HCT116 (cell line): ENCODE data around the gene SLC35F2. TPM values are rescaled to one million over a fixed set of nuclear protein-coding genes. Genes with fewer than 3 reads are reported as not detected.

ENCODE experiments used
- ATAC-seq: fragments of 200-7000 bp; cut with Tn5 transposase; 2 replicates; pipeline ENCODE4 v1.9.1; 2020; ENCODE audit warnings: mild to moderate bottlenecking, moderate library complexity
- BruUV-seq: library from RNA; stranded (reverse); fragments of 400-500 nt; replicated peaks from 2 replicates; lab custom pipeline; 2021; lab: Mats Ljungman, UMichigan
- CTCF ChIA-PET: fragments of 300-600 bp; sonication (Branson Sonifier 250); formaldehyde crosslinking; loops from one replicate; lab custom pipeline; 2021; ENCODE audit warnings: antibody characterized with exemption; lab: Charles Lee
- POLR2A ChIA-PET: fragments of 300-600, 350-600 bp; sonication (Branson Sonifier 250); formaldehyde crosslinking; loops from one replicate; lab custom pipeline; 2021; ENCODE audit warnings: antibody characterized with exemption; lab: Charles Lee
- RAD21 ChIA-PET, 2 experiments: fragments of 300-600 bp; sonication (Branson Sonifier 250); formaldehyde crosslinking; loops; one replicate each; lab custom pipeline; 2023; ENCODE audit warnings: low total read pairs in 2 of 2; ENCODE audit not compliant: uncharacterized antibody in 2 of 2, unreplicated experiment in 2 of 2, low non-redundant PET in 1 of 2; lab: Charles Lee
- DNase-seq: peaks from one replicate; pipeline ENCODE4 v3.0.0-alpha.2; 2010; ENCODE audit warnings: low read depth, low spot score
- H2AFZ ChIP-seq: fragments of 200-600 bp; shearing (Covaris generic), sonication (generic); 2 replicates; pipeline ENCODE4 v1.6.1; 2017; ENCODE audit warnings: low read depth, mixed run types, mixed read lengths, antibody characterized with exemption, low read length; ENCODE audit not compliant: poor library complexity, severe bottlenecking
- H3K27ac ChIP-seq: 2 replicates; pipeline ENCODE4 v1.5.1; 2012; ENCODE audit warnings: low read depth, low read length
- H3K27me3 ChIP-seq: fragments of 200-600 bp; sonication (generic); 2 replicates; pipeline ENCODE4 v1.6.1; 2016; ENCODE audit warnings: mixed run types, low read length, mixed read lengths; ENCODE audit not compliant: insufficient read depth
- H3K36me3 ChIP-seq, 2 experiments: fragments of 200-500 bp in 1 of 2; fragments of 200-600 bp in 1 of 2; sonication (Bioruptor generic) in 1 of 2; sonication (generic) in 1 of 2; 2 replicates each; pipeline versions ENCODE4 v1.5.1 to v1.6.1; 2014 to 2016; ENCODE audit warnings: low read length in 2 of 2, inconsistent platforms in 1 of 2, mixed read lengths in 1 of 2, mixed run types in 1 of 2; ENCODE audit not compliant: insufficient read depth in 2 of 2, control insufficient read depth in 1 of 2
- H3K4me1 ChIP-seq, 2 experiments: fragments of 200-600 bp in 1 of 2; sonication (generic) in 1 of 2; 2 replicates each; pipeline versions ENCODE4 v1.5.1 to v1.6.1; 2012 to 2017; ENCODE audit warnings: low read length in 2 of 2, inconsistent platforms in 1 of 2, mild to moderate bottlenecking in 1 of 2, mixed read lengths in 1 of 2, mixed run types in 1 of 2, moderate library complexity in 1 of 2; ENCODE audit not compliant: insufficient read depth in 2 of 2, control insufficient read depth in 1 of 2
- H3K4me2 ChIP-seq: fragments of 200-600 bp; sonication (generic); 2 replicates; pipeline ENCODE4 v1.6.1; 2017; ENCODE audit warnings: mixed run types, low read length, mixed read lengths
- H3K4me3 ChIP-seq, 2 experiments: fragments of 200-600 bp in 1 of 2; sonication (generic) in 1 of 2; replicated peaks in 1 of 2; 2 replicates each; pipeline ENCODE4 v1.5.1; 2011 to 2016; ENCODE audit warnings: low read length in 2 of 2, control low read depth in 1 of 2, low read depth in 1 of 2, mild to moderate bottlenecking in 1 of 2, mixed read lengths in 1 of 2, mixed run types in 1 of 2
- H3K79me2 ChIP-seq: fragments of 200-600 bp; sonication (generic); 2 replicates; pipeline ENCODE4 v1.6.1; 2017; ENCODE audit warnings: mild to moderate bottlenecking, mixed run types, low read length, moderate library complexity, mixed read lengths; ENCODE audit not compliant: insufficient read depth
- H3K9ac ChIP-seq: fragments of 200-600 bp; sonication (generic); 2 replicates; pipeline ENCODE4 v1.6.1; 2016; ENCODE audit warnings: low read length, mixed read lengths
- H3K9me2 ChIP-seq: fragments of 200-600 bp; sonication (generic), shearing (Covaris generic); 2 replicates; pipeline ENCODE4 v1.6.1; 2017; ENCODE audit warnings: mixed run types, mild to moderate bottlenecking, moderate library complexity; ENCODE audit not compliant: insufficient read depth
- H3K9me3 ChIP-seq, 2 experiments: fragments of 200-500 bp in 1 of 2; fragments of 200-600 bp in 1 of 2; sonication (Bioruptor generic) in 1 of 2; sonication (generic) in 1 of 2; 2 replicates each; pipeline ENCODE4 v1.6.1; 2014 to 2017; ENCODE audit warnings: low read length in 2 of 2, mixed read lengths in 2 of 2, inconsistent platforms in 1 of 2, low read depth in 1 of 2, mild to moderate bottlenecking in 1 of 2, mixed run types in 1 of 2, moderate library complexity in 1 of 2; ENCODE audit not compliant: control insufficient read depth in 1 of 2, insufficient read depth in 1 of 2
- H4K20me1 ChIP-seq: fragments of 200-600 bp; sonication (generic), shearing (Covaris generic); 2 replicates; pipeline ENCODE4 v1.6.1; 2017; ENCODE audit warnings: mixed run types, mild to moderate bottlenecking, moderate library complexity; ENCODE audit not compliant: insufficient read depth
- CBX3 ChIP-seq: IDR thresholded peaks from 2 replicates; pipeline ENCODE4 v1.6.1; 2012; ENCODE audit warnings: low read depth
- CEBPB ChIP-seq: IDR thresholded peaks from 2 replicates; pipeline ENCODE4 v1.6.1; 2012; ENCODE audit warnings: low read depth
- EGR1 ChIP-seq: IDR thresholded peaks from 2 replicates; pipeline ENCODE4 v1.6.1; 2012; ENCODE audit warnings: low read depth
- EZH2 ChIP-seq: fragments of 200-600 bp; sonication (generic); IDR thresholded peaks from 2 replicates; pipeline ENCODE4 v1.6.1; 2017; ENCODE audit warnings: antibody characterized with exemption, mixed run types
- FOSL1 ChIP-seq: IDR thresholded peaks from 2 replicates; pipeline ENCODE4 v1.6.1; 2012; ENCODE audit warnings: low read depth
- JUND ChIP-seq: IDR thresholded peaks from 2 replicates; pipeline ENCODE4 v1.6.1; 2012
- POLR2A ChIP-seq: IDR thresholded peaks from 2 replicates; pipeline ENCODE4 v1.7.0; 2011; ENCODE audit warnings: borderline replicate concordance; ENCODE audit not compliant: insufficient read depth, insufficient read length; ENCODE audit errors: extremely low read depth
- POLR2AphosphoS5 ChIP-seq: IDR thresholded peaks from 2 replicates; pipeline ENCODE4 v1.6.1; 2011; ENCODE audit warnings: mild to moderate bottlenecking, low read depth, low read length, moderate library complexity
- RAD21 ChIP-seq: IDR thresholded peaks from 2 replicates; pipeline ENCODE4 v1.6.1; 2012; ENCODE audit warnings: low read depth, mild to moderate bottlenecking
- SIN3A ChIP-seq: IDR thresholded peaks from 2 replicates; pipeline ENCODE4 v1.6.1; 2012; ENCODE audit warnings: low read depth
- TCF7L2 ChIP-seq: IDR thresholded peaks from 2 replicates; pipeline ENCODE4 v1.7.0; 2011; ENCODE audit warnings: borderline replicate concordance, inconsistent platforms; ENCODE audit not compliant: insufficient read depth, insufficient read length; ENCODE audit errors: extremely low read depth
- ZNF274 ChIP-seq: fragments of 200-500 bp; sonication (Bioruptor generic); IDR thresholded peaks from 2 replicates; pipeline ENCODE4 v1.6.1; 2014; ENCODE audit warnings: mild to moderate bottlenecking, low read depth, low read length, inconsistent platforms
- intact Hi-C: fragments of 100-400 bp; cut with micrococcal nuclease; formaldehyde crosslinking; loops from 2 replicates; pipeline ENCODE4 v1.10.0; 2022
- total RNA-seq: library from RNA; stranded (reverse); gene quantifications from one replicate; pipeline ENCODE4 v1.2.1, GENCODE V29; 2021; ENCODE audit not compliant: unreplicated experiment
- TF ChIP-seq, protein P1 (sequence below), 3 experiments: fragments of 200-600 bp in 1 of 3; sonication (generic) in 1 of 3; IDR thresholded peaks in 2 of 3; conservative IDR thresholded peaks in 1 of 3; 2 replicates each; pipeline ENCODE4 v1.5.1; 2012 to 2017; ENCODE audit warnings: low read depth in 2 of 3, low read length in 2 of 3, antibody characterized with exemption in 1 of 3, borderline replicate concordance in 1 of 3, control low read depth in 1 of 3, mild to moderate bottlenecking in 1 of 3, mixed read lengths in 1 of 3, mixed run types in 1 of 3, moderate library complexity in 1 of 3; ENCODE audit not compliant: insufficient read depth in 1 of 3
- TF ChIP-seq, protein P2 (sequence below): IDR thresholded peaks from 2 replicates; pipeline ENCODE4 v1.6.1; 2012
- TF ChIP-seq, protein P3 (sequence below): IDR thresholded peaks from 2 replicates; pipeline ENCODE4 v1.6.1; 2012; ENCODE audit warnings: low read depth
- TF ChIP-seq, protein P4 (sequence below): IDR thresholded peaks from 2 replicates; pipeline ENCODE4 v1.6.1; 2012
- TF ChIP-seq, protein P5 (sequence below): IDR thresholded peaks from 2 replicates; pipeline ENCODE4 v1.6.1; 2011; ENCODE audit warnings: mild to moderate bottlenecking, low read length, moderate library complexity; ENCODE audit not compliant: insufficient replicate concordance; ENCODE audit errors: extremely low read depth

SLC35F2 gene
- total RNA-seq, 1 experiment from 2014 or later, result 53.5 TPM

DNA sequence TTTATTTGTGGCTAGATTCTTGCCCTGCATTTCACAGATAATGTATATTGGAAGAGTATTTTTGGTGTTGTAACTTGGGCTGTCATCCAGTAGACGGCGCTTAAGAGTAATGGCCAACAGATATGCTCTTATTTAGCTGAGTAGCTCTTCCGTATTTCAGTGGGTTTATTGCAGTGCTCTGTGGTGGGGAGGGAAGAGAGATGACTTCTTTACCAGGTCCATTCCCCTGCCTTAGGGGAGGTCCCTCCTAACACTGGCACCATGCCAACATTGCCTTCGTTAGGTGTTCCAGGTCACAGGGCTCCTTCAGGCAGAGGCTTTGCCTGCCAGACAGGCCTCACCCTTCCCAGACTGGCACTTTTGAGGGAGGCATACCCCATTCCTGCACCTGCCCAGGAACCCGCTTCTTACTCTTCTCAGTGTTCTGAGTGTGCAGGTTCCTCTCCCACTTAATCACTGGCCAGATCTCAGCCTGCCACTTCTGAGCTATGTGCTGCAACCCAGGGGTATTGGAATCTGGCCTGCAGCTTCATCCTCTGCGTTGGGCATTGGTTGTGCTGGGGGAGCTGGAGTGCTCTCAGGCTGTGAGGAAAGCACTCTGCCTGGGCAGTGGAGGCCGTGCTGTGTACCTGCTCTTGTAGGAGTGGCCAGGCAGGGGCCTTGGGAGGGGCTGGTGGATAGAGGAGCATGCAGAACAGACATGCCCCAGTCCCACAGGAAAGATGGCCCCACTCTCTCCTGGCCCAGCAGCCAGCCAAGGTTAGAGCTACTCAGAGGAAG is 117.4 kb downstream of the SLC35F2 start:
- intact Hi-C loops, result loop anchor here (1.0 kb wide), 1 partner anchor 157 kb away; no protein-coding TSS in a partner anchor
- Histone ChIP-seq H3K79me2 (no peaks in the 10 kb centered on the region), H2AFZ (no peak overlapping the region)
- TF ChIP-seq FOSL1 (no peak), CEBPB (no peak), TCF7L2 (no peak), SIN3A (no peak), JUND (no peak), EGR1 (no peak), CBX3 (no peak), POLR2A (no peak), POLR2AphosphoS5 (no peak), EZH2 (no peak), ZNF274 (no peak), RAD21 (peak; percentile 57)
- TF ChIP-seq, protein P1, sequence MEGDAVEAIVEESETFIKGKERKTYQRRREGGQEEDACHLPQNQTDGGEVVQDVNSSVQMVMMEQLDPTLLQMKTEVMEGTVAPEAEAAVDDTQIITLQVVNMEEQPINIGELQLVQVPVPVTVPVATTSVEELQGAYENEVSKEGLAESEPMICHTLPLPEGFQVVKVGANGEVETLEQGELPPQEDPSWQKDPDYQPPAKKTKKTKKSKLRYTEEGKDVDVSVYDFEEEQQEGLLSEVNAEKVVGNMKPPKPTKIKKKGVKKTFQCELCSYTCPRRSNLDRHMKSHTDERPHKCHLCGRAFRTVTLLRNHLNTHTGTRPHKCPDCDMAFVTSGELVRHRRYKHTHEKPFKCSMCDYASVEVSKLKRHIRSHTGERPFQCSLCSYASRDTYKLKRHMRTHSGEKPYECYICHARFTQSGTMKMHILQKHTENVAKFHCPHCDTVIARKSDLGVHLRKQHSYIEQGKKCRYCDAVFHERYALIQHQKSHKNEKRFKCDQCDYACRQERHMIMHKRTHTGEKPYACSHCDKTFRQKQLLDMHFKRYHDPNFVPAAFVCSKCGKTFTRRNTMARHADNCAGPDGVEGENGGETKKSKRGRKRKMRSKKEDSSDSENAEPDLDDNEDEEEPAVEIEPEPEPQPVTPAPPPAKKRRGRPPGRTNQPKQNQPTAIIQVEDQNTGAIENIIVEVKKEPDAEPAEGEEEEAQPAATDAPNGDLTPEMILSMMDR (IDR thresholded peaks at IDR 0.05 in 2 of 3, conservative IDR thresholded peaks at IDR 0.05 in 1 of 3; ENCODE audit: borderline replicate concordance in 1 of 3, insufficient read depth in 1 of 3, low read depth in 2 of 3, low read length in 2 of 3), result peak; percentile 46 to 70 (median 55); a peak in 4 of 6 replicates
- TF ChIP-seq, protein P2, sequence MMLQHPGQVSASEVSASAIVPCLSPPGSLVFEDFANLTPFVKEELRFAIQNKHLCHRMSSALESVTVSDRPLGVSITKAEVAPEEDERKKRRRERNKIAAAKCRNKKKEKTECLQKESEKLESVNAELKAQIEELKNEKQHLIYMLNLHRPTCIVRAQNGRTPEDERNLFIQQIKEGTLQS, result no peak
- TF ChIP-seq, protein P3, sequence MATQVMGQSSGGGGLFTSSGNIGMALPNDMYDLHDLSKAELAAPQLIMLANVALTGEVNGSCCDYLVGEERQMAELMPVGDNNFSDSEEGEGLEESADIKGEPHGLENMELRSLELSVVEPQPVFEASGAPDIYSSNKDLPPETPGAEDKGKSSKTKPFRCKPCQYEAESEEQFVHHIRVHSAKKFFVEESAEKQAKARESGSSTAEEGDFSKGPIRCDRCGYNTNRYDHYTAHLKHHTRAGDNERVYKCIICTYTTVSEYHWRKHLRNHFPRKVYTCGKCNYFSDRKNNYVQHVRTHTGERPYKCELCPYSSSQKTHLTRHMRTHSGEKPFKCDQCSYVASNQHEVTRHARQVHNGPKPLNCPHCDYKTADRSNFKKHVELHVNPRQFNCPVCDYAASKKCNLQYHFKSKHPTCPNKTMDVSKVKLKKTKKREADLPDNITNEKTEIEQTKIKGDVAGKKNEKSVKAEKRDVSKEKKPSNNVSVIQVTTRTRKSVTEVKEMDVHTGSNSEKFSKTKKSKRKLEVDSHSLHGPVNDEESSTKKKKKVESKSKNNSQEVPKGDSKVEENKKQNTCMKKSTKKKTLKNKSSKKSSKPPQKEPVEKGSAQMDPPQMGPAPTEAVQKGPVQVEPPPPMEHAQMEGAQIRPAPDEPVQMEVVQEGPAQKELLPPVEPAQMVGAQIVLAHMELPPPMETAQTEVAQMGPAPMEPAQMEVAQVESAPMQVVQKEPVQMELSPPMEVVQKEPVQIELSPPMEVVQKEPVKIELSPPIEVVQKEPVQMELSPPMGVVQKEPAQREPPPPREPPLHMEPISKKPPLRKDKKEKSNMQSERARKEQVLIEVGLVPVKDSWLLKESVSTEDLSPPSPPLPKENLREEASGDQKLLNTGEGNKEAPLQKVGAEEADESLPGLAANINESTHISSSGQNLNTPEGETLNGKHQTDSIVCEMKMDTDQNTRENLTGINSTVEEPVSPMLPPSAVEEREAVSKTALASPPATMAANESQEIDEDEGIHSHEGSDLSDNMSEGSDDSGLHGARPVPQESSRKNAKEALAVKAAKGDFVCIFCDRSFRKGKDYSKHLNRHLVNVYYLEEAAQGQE, result no peak
- TF ChIP-seq, protein P4, sequence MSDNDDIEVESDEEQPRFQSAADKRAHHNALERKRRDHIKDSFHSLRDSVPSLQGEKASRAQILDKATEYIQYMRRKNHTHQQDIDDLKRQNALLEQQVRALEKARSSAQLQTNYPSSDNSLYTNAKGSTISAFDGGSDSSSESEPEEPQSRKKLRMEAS, result no peak
- TF ChIP-seq, protein P5, sequence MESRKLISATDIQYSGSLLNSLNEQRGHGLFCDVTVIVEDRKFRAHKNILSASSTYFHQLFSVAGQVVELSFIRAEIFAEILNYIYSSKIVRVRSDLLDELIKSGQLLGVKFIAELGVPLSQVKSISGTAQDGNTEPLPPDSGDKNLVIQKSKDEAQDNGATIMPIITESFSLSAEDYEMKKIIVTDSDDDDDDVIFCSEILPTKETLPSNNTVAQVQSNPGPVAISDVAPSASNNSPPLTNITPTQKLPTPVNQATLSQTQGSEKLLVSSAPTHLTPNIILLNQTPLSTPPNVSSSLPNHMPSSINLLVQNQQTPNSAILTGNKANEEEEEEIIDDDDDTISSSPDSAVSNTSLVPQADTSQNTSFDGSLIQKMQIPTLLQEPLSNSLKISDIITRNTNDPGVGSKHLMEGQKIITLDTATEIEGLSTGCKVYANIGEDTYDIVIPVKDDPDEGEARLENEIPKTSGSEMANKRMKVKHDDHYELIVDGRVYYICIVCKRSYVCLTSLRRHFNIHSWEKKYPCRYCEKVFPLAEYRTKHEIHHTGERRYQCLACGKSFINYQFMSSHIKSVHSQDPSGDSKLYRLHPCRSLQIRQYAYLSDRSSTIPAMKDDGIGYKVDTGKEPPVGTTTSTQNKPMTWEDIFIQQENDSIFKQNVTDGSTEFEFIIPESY, result no peak
- TF ChIP-seq, all 23 proteins: peak for 2
- ATAC-seq, result peak; percentile 89
- Histone ChIP-seq H3K4me3 (no peak overlapping the region), H3K4me1 (no peaks in the 10 kb centered on the region), H3K27me3 (no peaks in the 10 kb centered on the region), H4K20me1 (no peaks in the 10 kb centered on the region; the same call in 1 of the 2 replicates), H3K36me3 (no peaks in the 10 kb centered on the region), H3K9me3 (no peaks in the 10 kb centered on the region), H3K4me2 (no peak overlapping the region), H3K9me2 (no peaks in the 10 kb centered on the region), H3K27ac (no peak overlapping the region), H3K9ac (no peak overlapping the region)
- RAD21 ChIA-PET, result interaction anchor here in 1 of 2 experiments (1.1 to 1.3 kb wide), 2 partner anchors 99 to 157 kb away, joined by 3 to 5 read pairs; no protein-coding TSS in a partner anchor
- CTCF ChIA-PET, result interaction anchor here (0.6 to 2.6 kb wide), 8 partner anchors 15 to 178 kb away, joined by 3 to 15 read pairs (median 3); no protein-coding TSS in a partner anchor
- peak; percentile 22 for DNase-seq
- POLR2A ChIA-PET, result no interaction called here
- BruUV-seq, result no TSS peak
